ENCODE data around the gene FAF2. TPM values are rescaled to one million over a fixed set of nuclear protein-coding genes. Genes with fewer than 3 reads are reported as not detected.

Gene FAF2
- total and polyA plus RNA-seq, 11 donors: 6.6 to 20.8 (median 13.6) TPM

DNA sequence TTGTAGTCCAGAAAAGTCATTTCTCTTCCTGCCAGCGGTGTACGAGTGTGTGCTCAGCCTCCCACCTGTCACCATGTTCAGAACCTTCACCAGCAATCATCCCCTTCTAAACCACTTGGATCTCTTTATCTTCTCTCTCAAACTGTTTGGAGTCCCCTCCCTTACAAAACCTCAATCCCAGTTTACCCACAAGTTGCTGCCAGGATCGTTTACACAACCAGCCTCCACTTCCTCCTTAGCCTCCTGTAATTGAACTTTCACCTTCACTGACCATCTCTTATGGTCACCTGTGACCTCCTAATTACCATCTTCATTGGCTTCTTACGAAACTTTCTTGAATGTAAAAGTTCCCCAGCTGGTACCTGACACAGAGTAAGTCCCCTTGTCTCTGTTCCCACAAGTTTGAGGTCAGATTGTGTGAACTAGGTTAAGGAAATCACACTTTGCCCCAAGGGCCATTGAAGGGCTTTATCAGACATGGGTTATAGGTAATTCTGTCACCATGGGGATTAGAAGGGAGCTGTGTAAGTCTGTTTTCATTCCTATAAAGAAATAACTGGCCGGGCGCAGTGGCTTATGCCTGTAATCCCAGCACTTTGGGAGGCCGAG lies 69.0 kb downstream of the FAF2 start:
- WGBS, 4 donors: 75 to 79% (median 77%) methylated on average over 7 of the region's 7 CpGs
- H3K4me3 ChIP-seq: no peak overlapping the region
- no peaks in the 10 kb centered on the region for H3K36me3 ChIP-seq
- TF ChIP-seq, protein P1, sequence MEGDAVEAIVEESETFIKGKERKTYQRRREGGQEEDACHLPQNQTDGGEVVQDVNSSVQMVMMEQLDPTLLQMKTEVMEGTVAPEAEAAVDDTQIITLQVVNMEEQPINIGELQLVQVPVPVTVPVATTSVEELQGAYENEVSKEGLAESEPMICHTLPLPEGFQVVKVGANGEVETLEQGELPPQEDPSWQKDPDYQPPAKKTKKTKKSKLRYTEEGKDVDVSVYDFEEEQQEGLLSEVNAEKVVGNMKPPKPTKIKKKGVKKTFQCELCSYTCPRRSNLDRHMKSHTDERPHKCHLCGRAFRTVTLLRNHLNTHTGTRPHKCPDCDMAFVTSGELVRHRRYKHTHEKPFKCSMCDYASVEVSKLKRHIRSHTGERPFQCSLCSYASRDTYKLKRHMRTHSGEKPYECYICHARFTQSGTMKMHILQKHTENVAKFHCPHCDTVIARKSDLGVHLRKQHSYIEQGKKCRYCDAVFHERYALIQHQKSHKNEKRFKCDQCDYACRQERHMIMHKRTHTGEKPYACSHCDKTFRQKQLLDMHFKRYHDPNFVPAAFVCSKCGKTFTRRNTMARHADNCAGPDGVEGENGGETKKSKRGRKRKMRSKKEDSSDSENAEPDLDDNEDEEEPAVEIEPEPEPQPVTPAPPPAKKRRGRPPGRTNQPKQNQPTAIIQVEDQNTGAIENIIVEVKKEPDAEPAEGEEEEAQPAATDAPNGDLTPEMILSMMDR (IDR thresholded peaks at IDR 0.05): no peak
- no peak for TF ChIP-seq POLR2A (IDR thresholded peaks at IDR 0.05)
- no peak overlapping the region for H3K27ac ChIP-seq
- H3K27me3 ChIP-seq: no peaks in the 10 kb centered on the region
- DNase-seq: no peak
- no peaks in the 10 kb centered on the region for H3K9me3 ChIP-seq
- no peaks in the 10 kb centered on the region for H3K4me1 ChIP-seq
- no peak for ATAC-seq
- intact Hi-C loops (cut with DNase I): no loop called here

DNA sequence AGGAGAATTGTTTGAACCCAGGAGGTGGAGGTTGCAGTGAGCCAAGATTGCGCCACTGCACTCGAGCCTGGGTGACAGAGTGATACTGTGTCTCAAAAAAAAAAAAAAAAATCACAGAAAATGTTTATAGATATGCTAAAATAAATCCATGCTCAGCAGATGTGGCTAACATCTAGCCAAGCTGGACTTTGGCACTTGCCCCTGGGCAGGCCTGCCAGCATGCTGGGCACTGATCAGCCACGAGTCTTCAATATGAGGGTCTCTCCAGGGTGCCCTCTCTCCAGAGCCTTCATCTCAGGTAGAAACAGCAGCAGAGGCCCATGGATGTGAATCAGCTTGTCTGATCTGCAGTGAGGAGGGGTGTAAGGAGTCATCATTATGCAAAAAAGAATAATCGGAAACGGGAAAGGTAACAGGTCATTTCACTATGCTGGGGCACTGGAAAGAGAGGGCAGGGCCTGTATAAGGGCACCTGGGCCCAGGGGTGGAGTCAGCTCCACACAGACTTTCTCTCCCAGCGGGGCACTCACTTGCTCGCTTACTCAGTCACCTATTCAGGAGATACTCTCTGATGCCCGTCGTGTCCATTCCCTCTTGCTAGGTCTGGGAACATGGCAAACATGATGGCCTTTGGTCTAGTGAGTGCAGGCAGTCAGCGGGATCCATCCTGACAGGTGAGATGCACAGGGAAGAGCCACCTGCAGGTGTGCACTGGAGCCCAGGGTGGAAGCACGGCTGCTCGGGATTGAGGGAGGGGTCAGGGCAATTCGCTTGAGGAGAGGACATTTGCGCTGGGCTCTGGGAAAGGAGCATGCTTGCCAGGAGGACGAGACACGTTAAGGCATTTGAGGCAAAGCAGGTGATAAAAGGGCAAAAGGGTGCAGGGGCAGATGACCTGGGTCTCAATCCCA lies 71.9 kb downstream of the FAF2 start:
- ATAC-seq (no peak), DNase-seq (no peak)
- no peaks in the 10 kb centered on the region for H3K9me3 ChIP-seq
- no peaks in the 10 kb centered on the region for H3K36me3 ChIP-seq
- no peak overlapping the region for H3K27ac ChIP-seq
- H3K4me3 ChIP-seq: no peak overlapping the region
- no peaks in the 10 kb centered on the region for H3K27me3 ChIP-seq
- intact Hi-C loops (cut with DNase I): no loop called here
- no peaks in the 10 kb centered on the region for H3K4me1 ChIP-seq
- TF ChIP-seq POLR2A (IDR thresholded peaks at IDR 0.05): no peak
- TF ChIP-seq, protein P1 (IDR thresholded peaks at IDR 0.05): no peak
- 75 to 78% (median 76%) methylated on average over 16 of the region's 16 CpGs for WGBS, 4 donors

DNA sequence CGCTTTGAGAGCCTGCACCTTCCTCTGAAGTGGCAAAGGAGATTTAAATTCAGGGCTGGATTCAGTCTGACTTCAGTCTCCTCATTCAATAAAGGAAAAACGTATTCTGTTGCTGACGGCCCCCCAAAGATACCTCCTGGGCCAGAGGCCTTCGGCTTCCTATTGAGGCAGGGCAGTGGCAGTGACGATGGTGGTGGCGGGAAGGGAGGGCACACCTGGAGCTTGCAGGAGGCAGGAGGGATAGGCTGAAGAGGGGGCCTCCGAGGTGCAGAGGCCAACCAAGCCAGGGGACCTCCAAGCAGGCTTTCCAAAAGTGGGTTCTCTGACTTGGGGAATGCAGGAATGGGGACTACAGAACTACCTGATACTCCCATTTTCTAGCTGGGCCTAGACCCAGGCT lies 73.1 kb downstream of the FAF2 start:
- Histone ChIP-seq H3K9me3 (no peaks in the 10 kb centered on the region), H3K27me3 (no peaks in the 10 kb centered on the region), H3K36me3 (peaks cover 0 to 5% (median 0%) of the 10 kb centered on the region in 9 donors), H3K27ac (no peak overlapping the region), H3K4me1 (no peaks in the 10 kb centered on the region), H3K4me3 (no peak overlapping the region)
- DNase-seq (no peak), ATAC-seq (no peak)
- WGBS, 4 donors: 77 to 89% (median 83%) methylated on average over 7 of the region's 7 CpGs
- intact Hi-C loops (cut with DNase I): no loop called here
- TF ChIP-seq, protein P1 (IDR thresholded peaks at IDR 0.05): no peak
- TF ChIP-seq POLR2A (IDR thresholded peaks at IDR 0.05): no peak

DNA sequence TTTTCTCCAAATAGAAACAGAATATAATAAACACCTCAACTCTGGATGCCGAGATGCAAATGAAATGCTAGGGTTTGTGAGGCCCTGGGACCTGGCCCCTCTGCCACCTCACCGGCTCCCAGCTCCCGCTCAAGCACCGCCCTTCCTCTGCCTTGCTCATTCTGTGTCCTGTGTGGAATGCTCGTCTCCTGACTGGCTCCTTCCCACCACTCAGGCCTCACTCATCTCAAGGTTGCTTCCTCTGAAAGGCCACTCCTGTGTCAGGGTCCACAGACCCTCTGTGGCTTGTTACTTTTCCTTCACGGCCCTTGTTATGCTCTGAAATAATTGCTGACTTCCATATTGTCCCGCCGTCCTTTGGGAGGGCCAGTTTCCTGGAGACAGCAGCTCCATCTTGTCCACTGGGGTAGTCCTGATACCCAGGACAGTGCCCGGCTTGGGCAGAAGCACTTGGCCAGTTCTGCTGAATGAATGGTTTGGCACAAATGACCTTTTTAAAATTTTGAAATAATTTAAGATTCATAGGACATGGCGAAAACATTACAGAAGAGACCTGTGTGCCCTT lies 73.6 kb downstream of the FAF2 start:
- intact Hi-C loops (cut with DNase I): no loop called here
- no peaks in the 10 kb centered on the region for H3K4me1 ChIP-seq
- no peaks in the 10 kb centered on the region for H3K27me3 ChIP-seq
- no peak overlapping the region for H3K27ac ChIP-seq
- ATAC-seq (no peak), DNase-seq (no peak)
- H3K4me3 ChIP-seq: no peak overlapping the region
- peaks cover 0 to 5% (median 0%) of the 10 kb centered on the region in 9 donors for H3K36me3 ChIP-seq
- H3K9me3 ChIP-seq: no peaks in the 10 kb centered on the region
- no peak for TF ChIP-seq POLR2A (IDR thresholded peaks at IDR 0.05)
- TF ChIP-seq, protein P1 (IDR thresholded peaks at IDR 0.05): no peak
- WGBS, 4 donors: 66 to 83% (median 73%) methylated on average over 10 of the region's 10 CpGs
